Heart right ventricle (tissue), 16 donors: ENCODE results near the gene KPNB1. TPM values are rescaled to one million over a fixed set of nuclear protein-coding genes. Genes with fewer than 3 reads are reported as not detected.

Experiments used
- ATAC-seq, 8 donors: fragments of 200-7000 bp; cut with Tn5 transposase; one replicate each; pipeline ENCODE4 v1.9.1; 2020; ENCODE audit warnings: mild to moderate bottlenecking in 8 of 8, moderate library complexity in 8 of 8, moderate number of reproducible peaks in 1 of 8
- DNase-seq, 2 donors: peaks; one replicate each; pipeline ENCODE4 v3.0.0-alpha.2; 2020
- H3K27ac ChIP-seq, 10 donors: fragments of 200-600 bp; sonication (generic) in 2 of 10; one replicate each; pipeline versions ENCODE4 v1.5.0 to v1.8.0; 2020 to 2022; ENCODE audit warnings: mild to moderate bottlenecking in 3 of 10
- H3K27me3 ChIP-seq, 7 donors: fragments of 200-600 bp; one replicate each; pipeline ENCODE4 v1.8.0; 2021 to 2022; ENCODE audit warnings: mild to moderate bottlenecking in 2 of 7
- H3K36me3 ChIP-seq, 9 donors: fragments of 200-600 bp; sonication (generic) in 1 of 9; one replicate each; pipeline versions ENCODE4 v1.5.0 to v1.8.0; 2020 to 2022; ENCODE audit warnings: mild to moderate bottlenecking in 2 of 9
- H3K4me1 ChIP-seq, 9 donors: fragments of 200-600 bp; sonication (generic) in 1 of 9; one replicate each; pipeline versions ENCODE4 v1.5.0 to v1.8.0; 2020 to 2022; ENCODE audit warnings: mild to moderate bottlenecking in 4 of 9
- H3K4me3 ChIP-seq, 10 donors: fragments of 200-600 bp; sonication (generic) in 2 of 10; one replicate each; pipeline versions ENCODE4 v1.5.0 to v1.8.0; 2020 to 2022; ENCODE audit warnings: mild to moderate bottlenecking in 7 of 10, moderate library complexity in 2 of 10
- H3K9me3 ChIP-seq, 11 donors: fragments of 200-600 bp in 10 of 11; sonication (generic) in 2 of 11; one replicate each; pipeline versions ENCODE4 v1.5.0 to v1.8.0; 2013 to 2022; ENCODE audit warnings: mild to moderate bottlenecking in 2 of 11, control low read depth in 1 of 11, moderate library complexity in 1 of 11
- WGBS, 2 donors: extraction: QIAGEN DNeasy Blood & Tissue Kit; methylation state at CpG; one replicate each; pipeline ENCODE4 v1.1.7; 2013; ENCODE audit warnings: inconsistent platforms in 1 of 2; 5-methylcytosine and 5-hydroxymethylcytosine counted together
- intact Hi-C, 10 donors: fragments of 100-400 bp; cut with DNase I; formaldehyde crosslinking; loops; one replicate each; pipeline versions ENCODE4 v1.11.1 to v1.14.2; 2022
- polyA plus RNA-seq, 2 donors: library from polyadenylated mRNA; stranded (reverse); fragments of 200-250 nt; gene quantifications; one replicate each; pipeline ENCODE4 v1.2.3, GENCODE V29; 2013
- total RNA-seq, 10 donors: library from RNA; stranded (reverse); fragmentation: NEBNext Ultra II Directional in 3 of 10; extraction: Animal tissue kit (Norgen Biotek cat#: 25700) in 3 of 10; gene quantifications; one replicate each; pipeline versions ENCODE4 v1.2.1 to v1.2.4, GENCODE V29; 2021 to 2023
- TF ChIP-seq, protein P1 (sequence below), 9 donors: fragments of 200-600 bp; sonication (generic) in 2 of 9; IDR thresholded peaks; one replicate each; pipeline versions ENCODE4 v1.5.0 to v1.8.0; 2021 to 2022; ENCODE audit warnings: antibody characterized with exemption in 9 of 9, mild to moderate bottlenecking in 5 of 9, moderate library complexity in 1 of 9
- donor health status: Arrhythmogenic right ventricular cardiomyopathy.
- donor health status: ischemic (EF 13 %, LVEDD 7.1; RV severe dilation, severe dysfunction).
- donor health status: healthy with polysubstance abuse.
- donor health status: DM: no; HTN: yes; CAD: no.
- donor health status: DM: no; HTN: no; CAD: no.
- donor health status: ischemic (EF 25% LVEDD 6.9; RV normal size, moderate dysfunction).
- donor health status: ischemic (EF 25% LVEDD 5.7; RV mildly dilated, moderate dysfunction).
- donor health status: healthy.
- donor health status: DM: yes; HTN: yes; CAD: no.
- donor health status: Ischemic cardiomyopathy.
- donor health status: ischemic (EF 35%, LVEDD 5.7; RV mildly dilated, moderate dysfunction).
- donor health status: nonischemic (EF 11% LVEDD 7.7; RV severe dilation, severe dysfunction).
- donor health status: DM: yes; HTN: yes; CAD: no.
- donor health status: PGD.
- donor health status: ischemic (EF 29% LVEDD 5.4; RV normal size, mild dysfunction).
- donor health status: nonischemic (EF 23%, LVEDD 6.1; RV moderate dilation, normal function).

The KPNB1 gene
- total and polyA plus RNA-seq, 12 donors: 30.6 to 236 (median 182) TPM

DNA sequence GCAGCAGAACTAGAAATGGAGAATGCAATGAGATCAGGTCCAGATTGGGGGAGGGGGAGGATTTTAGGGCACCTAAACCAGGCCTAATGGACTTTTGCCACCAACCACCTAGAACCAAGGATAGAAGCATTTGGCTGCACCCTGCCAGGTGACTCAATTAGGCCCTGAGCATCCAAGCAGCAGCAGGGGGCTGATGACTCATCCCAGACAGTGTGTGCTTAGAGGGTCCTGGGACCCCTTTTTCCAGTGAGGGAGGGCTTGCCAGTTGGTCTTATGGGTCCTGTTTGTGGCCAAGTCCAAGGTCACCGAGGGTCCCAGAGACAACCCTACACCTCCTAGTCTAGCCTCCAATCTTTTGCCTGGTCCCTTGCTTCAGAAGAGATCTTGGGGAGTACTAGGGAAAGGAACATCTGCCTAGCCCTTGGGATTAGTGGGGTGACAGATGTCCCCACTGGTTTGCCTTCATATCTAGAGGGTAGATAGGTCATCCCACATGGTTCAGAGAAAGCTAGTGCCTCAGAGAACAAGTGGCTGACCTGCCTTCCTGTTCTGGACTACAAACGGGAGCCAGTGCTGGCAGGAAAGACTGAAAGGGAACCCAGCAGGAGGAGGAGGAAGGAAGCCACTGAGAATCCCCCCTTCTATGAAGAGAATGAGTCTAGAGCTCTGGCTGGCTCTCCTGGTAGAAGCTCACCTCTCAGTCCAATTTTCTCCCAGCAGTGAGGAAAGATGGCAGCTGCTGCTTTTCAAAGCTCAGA, 42.6 kb downstream of the KPNB1 start:
- Histone ChIP-seq H3K27ac (peak overlapping the region in 1 of 10 donors; percentile 14), H3K36me3 (peaks cover 0 to 9% (median 0%) of the 10 kb centered on the region in 9 donors), H3K27me3 (no peaks in the 10 kb centered on the region), H3K4me3 (peak overlapping the region in 2 of 10 donors; percentile 98 to 100), H3K4me1 (peaks cover 0 to 48% (median 37%) of the 10 kb centered on the region in 9 donors), H3K9me3 (no peaks in the 10 kb centered on the region)
- TF ChIP-seq, protein P1, sequence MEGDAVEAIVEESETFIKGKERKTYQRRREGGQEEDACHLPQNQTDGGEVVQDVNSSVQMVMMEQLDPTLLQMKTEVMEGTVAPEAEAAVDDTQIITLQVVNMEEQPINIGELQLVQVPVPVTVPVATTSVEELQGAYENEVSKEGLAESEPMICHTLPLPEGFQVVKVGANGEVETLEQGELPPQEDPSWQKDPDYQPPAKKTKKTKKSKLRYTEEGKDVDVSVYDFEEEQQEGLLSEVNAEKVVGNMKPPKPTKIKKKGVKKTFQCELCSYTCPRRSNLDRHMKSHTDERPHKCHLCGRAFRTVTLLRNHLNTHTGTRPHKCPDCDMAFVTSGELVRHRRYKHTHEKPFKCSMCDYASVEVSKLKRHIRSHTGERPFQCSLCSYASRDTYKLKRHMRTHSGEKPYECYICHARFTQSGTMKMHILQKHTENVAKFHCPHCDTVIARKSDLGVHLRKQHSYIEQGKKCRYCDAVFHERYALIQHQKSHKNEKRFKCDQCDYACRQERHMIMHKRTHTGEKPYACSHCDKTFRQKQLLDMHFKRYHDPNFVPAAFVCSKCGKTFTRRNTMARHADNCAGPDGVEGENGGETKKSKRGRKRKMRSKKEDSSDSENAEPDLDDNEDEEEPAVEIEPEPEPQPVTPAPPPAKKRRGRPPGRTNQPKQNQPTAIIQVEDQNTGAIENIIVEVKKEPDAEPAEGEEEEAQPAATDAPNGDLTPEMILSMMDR (IDR thresholded peaks at IDR 0.05): no peak
- DNase-seq (no peak), ATAC-seq (no peak)
- intact Hi-C loops: loop anchor here in 2 of 10 donors (10.0 kb wide), 2 partner anchors 92 to 112 kb away; no protein-coding TSS in a partner anchor
- 59 to 81% methylated on average over 2 of the region's 2 CpGs for WGBS, 2 donors

DNA sequence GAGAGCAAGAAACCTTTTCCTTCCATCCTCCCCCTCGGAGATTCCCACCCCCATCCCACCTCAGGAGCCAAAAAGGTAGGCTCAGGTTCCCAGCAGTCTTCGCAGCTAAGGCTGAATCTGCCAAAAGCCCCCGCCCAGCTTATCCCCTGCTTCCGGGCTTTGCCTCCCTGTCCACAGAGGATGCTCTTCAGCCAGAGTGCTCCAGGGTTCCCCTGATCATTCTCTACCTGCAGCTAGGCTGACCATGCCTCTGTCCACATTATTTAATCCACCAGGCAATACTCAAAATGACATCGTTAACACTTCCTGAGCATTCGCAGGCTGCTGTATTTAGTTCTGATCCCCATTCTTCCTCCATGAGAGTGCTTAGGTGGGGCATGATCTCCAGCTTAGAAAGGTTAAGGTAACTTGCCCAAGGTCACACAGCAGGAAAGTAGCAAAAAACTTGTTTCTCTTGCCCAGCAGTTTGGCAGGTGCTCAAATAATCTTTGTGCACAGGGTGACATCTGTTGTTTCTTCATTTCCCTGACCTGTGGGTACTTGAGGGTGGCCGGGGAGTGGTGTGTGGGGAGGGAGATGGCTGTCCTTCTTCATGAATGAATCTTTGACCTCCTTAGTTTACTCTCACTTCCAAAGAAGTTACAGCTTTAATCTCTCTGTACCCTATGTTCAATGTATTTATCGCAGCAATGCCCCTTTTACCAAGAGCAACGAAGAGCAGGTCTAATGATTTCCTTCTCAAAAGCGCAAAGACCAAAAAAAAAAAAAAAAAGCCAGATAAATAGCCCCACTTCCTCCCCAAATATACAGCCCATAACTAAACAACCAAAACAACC, 43.4 kb downstream of the KPNB1 start:
- TF ChIP-seq, protein P1 (IDR thresholded peaks at IDR 0.05): no peak
- intact Hi-C loops: loop anchor here in 2 of 10 donors (10.0 kb wide), 2 partner anchors 92 to 112 kb away; no protein-coding TSS in a partner anchor
- ATAC-seq (no peak), DNase-seq (no peak)
- peak overlapping the region; percentile 84 to 100 (median 98) for H3K4me3 ChIP-seq
- H3K9me3 ChIP-seq: no peaks in the 10 kb centered on the region
- peaks cover 0 to 16% (median 0%) of the 10 kb centered on the region in 9 donors for H3K36me3 ChIP-seq
- H3K4me1 ChIP-seq: peaks cover 0 to 43% (median 37%) of the 10 kb centered on the region in 9 donors
- peak overlapping the region in 9 of 10 donors; percentile 94 to 99 (median 94) for H3K27ac ChIP-seq
- H3K27me3 ChIP-seq: no peaks in the 10 kb centered on the region
- 27 to 31% methylated on average over 10 of the region's 10 CpGs for WGBS, 2 donors

DNA sequence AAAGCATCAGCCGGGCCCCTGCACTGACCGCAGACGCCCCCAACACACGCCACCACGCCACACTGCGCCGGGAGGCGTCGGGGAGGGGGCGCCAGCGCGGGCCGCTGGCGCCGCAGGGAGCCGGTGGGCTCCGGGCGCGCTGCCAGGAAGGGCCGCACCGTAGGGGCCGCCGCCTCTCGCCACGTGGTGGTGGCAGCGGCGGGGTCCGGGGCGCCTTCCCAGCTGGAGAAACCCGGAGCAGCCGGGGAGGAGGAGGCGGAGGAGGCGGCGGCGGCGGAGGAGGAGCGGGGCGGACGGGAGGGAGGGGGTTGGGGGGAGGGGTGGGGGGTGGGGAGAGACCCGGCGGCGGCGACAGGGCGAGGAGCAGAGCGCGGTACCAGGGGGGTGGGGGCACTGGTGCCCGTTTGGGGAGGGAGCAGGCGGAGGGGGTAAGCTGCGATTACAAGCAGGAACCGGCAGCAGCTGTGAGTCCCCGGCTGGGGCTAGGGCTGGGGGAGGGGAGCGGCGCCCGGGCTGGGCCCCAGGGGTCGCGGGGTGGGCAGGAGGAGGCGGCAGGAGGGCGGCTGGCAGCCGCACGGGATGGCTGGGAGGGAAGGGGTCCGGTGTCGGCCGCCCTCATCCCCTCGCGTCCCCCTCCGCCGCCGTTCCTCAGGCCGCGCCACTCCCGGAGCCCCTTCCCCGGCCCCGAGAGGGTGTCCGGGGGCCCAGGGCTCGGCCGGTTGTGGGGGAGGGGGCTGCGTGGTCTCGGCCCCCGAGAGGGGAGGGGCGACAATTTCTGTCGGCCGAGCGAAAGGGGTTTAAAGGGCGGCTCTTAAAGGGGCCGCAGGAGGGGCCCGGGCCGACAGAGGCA, 44.2 kb downstream of the KPNB1 start, which contains the start of gene TBKBP1:
TSS of gene TBKBP1 (plus strand) at position 431 of the 850 bp plus-strand sequence. CDS start 1,952 bp downstream, outside the sequence.
- TF ChIP-seq, protein P1 (IDR thresholded peaks at IDR 0.05): no peak
- intact Hi-C loops: loop anchor here in 2 of 10 donors (10.0 kb wide), 2 partner anchors 91 to 111 kb away; no protein-coding TSS in a partner anchor
- peaks cover 0 to 24% (median 0%) of the 10 kb centered on the region in 9 donors for H3K36me3 ChIP-seq
- WGBS, 2 donors: 0% methylated on average over 48 to 85 of the region's 87 CpGs
- H3K4me1 ChIP-seq: peaks cover 0 to 45% (median 37%) of the 10 kb centered on the region in 9 donors
- DNase-seq (peak; percentile 46 to 65), ATAC-seq (peak; percentile 31 to 43 (median 34))
- H3K9me3 ChIP-seq: no peaks in the 10 kb centered on the region
- peak within 1 kb of the TSS; percentile 94 to 99 (median 94) for H3K27ac ChIP-seq
- H3K4me3 ChIP-seq: peak within 1 kb of the TSS; percentile 84 to 100 (median 98)
- H3K27me3 ChIP-seq: no peaks in the 10 kb centered on the region
